ENCODE results near the gene TOGARAM2. TPM values are rescaled to one million over a fixed set of nuclear protein-coding genes. Genes with fewer than 3 reads are reported as not detected.

TOGARAM2 gene
- total and polyA plus RNA-seq, 8 donors: 0.03 to 9.1 (median 0.74) TPM

- DNase-seq (no peak), FAIRE-seq (no peak), ATAC-seq (no peak)
- Histone ChIP-seq H3K9me3 (no peaks in the 10 kb centered on the region), H3K27me3 (no peaks in the 10 kb centered on the region), H3K4me1 (peaks cover 0 to 13% (median 5%) of the 10 kb centered on the region in 3 donors), H3K27ac (no peak overlapping the region), H3K36me3 (no peaks in the 10 kb centered on the region), H3K4me3 (no peak overlapping the region)
- no peak for TF ChIP-seq CTCF (IDR thresholded peaks at IDR 0.05)
- 93 to 97% methylated on average over 10 of the region's 10 CpGs for WGBS, 2 donors
- intact Hi-C loops (cut with DNase I): no loop called here
Measured at GRCh38 chr2:29062371-29062770, 81.3 kb downstream of the TOGARAM2 start.

- intact Hi-C loops (cut with DNase I): no loop called here
- ATAC-seq: peak; percentile 43 to 77 (median 72)
- Histone ChIP-seq H3K36me3 (no peaks in the 10 kb centered on the region), H3K9me3 (no peaks in the 10 kb centered on the region), H3K27ac (no peak overlapping the region), H3K27me3 (no peaks in the 10 kb centered on the region), H3K4me3 (no peak overlapping the region), H3K4me1 (peaks cover 0 to 13% (median 5%) of the 10 kb centered on the region in 3 donors)
- DNase-seq: peak in 4 of 6 donors; percentile 61 to 80 (median 62)
- FAIRE-seq: no peak
- 32 to 48% methylated on average over 6 of the region's 6 CpGs for WGBS, 2 donors
- TF ChIP-seq CTCF (IDR thresholded peaks at IDR 0.05): no peak
Measured at GRCh38 chr2:29063056-29063455, 82.0 kb downstream of the TOGARAM2 start.

- no peaks in the 10 kb centered on the region for H3K27me3 ChIP-seq
- 71 to 84% methylated on average over 20 of the region's 20 CpGs for WGBS, 2 donors
- H3K9me3 ChIP-seq: no peaks in the 10 kb centered on the region
- intact Hi-C loops (cut with DNase I): no loop called here
- FAIRE-seq: no peak
- ATAC-seq: peak in 1 of 4 donors; percentile 14
- TF ChIP-seq CTCF (IDR thresholded peaks at IDR 0.05): no peak
- no peak overlapping the region for H3K27ac ChIP-seq
- no peak overlapping the region for H3K4me3 ChIP-seq
- DNase-seq: peak in 1 of 6 donors; percentile 38
- no peaks in the 10 kb centered on the region for H3K36me3 ChIP-seq
- H3K4me1 ChIP-seq: peaks cover 0 to 13% (median 5%) of the 10 kb centered on the region in 3 donors
Measured at GRCh38 chr2:29063646-29064345, 82.7 kb downstream of the TOGARAM2 start.

GRCh38 chr2:29064346-29064715 is 83.2 kb downstream of the TOGARAM2 start:
- ATAC-seq: no peak
- 88 to 94% methylated on average over 4 of the region's 4 CpGs for WGBS, 2 donors
- no peak overlapping the region for H3K27ac ChIP-seq
- intact Hi-C loops (cut with DNase I): no loop called here
- TF ChIP-seq CTCF (IDR thresholded peaks at IDR 0.05): no peak
- no peaks in the 10 kb centered on the region for H3K9me3 ChIP-seq
- H3K27me3 ChIP-seq: no peaks in the 10 kb centered on the region
- H3K36me3 ChIP-seq: no peaks in the 10 kb centered on the region
- H3K4me3 ChIP-seq: no peak overlapping the region
- H3K4me1 ChIP-seq: peaks cover 0 to 13% (median 5%) of the 10 kb centered on the region in 3 donors
- FAIRE-seq: no peak
- no peak for DNase-seq

GRCh38 chr2:29064746-29065067 is 83.6 kb downstream of the TOGARAM2 start:
- no peak for TF ChIP-seq CTCF (IDR thresholded peaks at IDR 0.05)
- ATAC-seq (no peak), FAIRE-seq (no peak), DNase-seq (no peak)
- Histone ChIP-seq H3K27me3 (no peaks in the 10 kb centered on the region), H3K9me3 (no peaks in the 10 kb centered on the region), H3K4me3 (no peak overlapping the region), H3K36me3 (no peaks in the 10 kb centered on the region), H3K4me1 (peaks cover 0 to 13% (median 5%) of the 10 kb centered on the region in 3 donors), H3K27ac (no peak overlapping the region)
- 77 to 88% methylated on average over 11 of the region's 11 CpGs for WGBS, 2 donors
- intact Hi-C loops (cut with DNase I): no loop called here
